GM23338 (cell line): ENCODE measurements around the gene PVRIG.

Experiments
- CREB1 ChIP-seq: fragments of 250-450 bp; sonication (Bioruptor Pico); IDR thresholded peaks from 2 replicates; pipeline ENCODE4 v1.5.0; 2020; ENCODE audit warnings: low read depth, mild to moderate bottlenecking, moderate library complexity
- EZH2 ChIP-seq: fragments of 200-600 bp; sonication (generic); IDR thresholded peaks from one replicate; pipeline ENCODE4 v1.8.0; 2017; ENCODE audit warnings: antibody characterized with exemption, mild to moderate bottlenecking, low read depth; ENCODE audit not compliant: unreplicated experiment
- EZH2phosphoT487 ChIP-seq: fragments of 200-600 bp; sonication (generic); IDR thresholded peaks from one replicate; pipeline ENCODE4 v1.8.1; 2018; ENCODE audit warnings: antibody characterized with exemption; ENCODE audit not compliant: unreplicated experiment
- JUNB ChIP-seq: IDR thresholded peaks from one replicate; pipeline ENCODE4 v1.6.1; 2016; ENCODE audit warnings: antibody characterized with exemption; ENCODE audit not compliant: unreplicated experiment
- POLR2AphosphoS5 ChIP-seq: IDR thresholded peaks from 2 replicates; pipeline ENCODE4 v1.6.1; 2016; ENCODE audit warnings: antibody characterized with exemption, low read depth
- REST ChIP-seq: IDR thresholded peaks from one replicate; pipeline ENCODE4 v1.6.1; 2018; ENCODE audit warnings: antibody characterized with exemption; ENCODE audit not compliant: unreplicated experiment
- ZNF114 ChIP-seq: fragments of 250-450 bp; sonication (Bioruptor Pico); IDR thresholded peaks from 2 replicates; pipeline ENCODE4 v1.5.0; 2020; ENCODE audit warnings: mild to moderate bottlenecking, moderate library complexity
- ZNF331 ChIP-seq: fragments of 250-450 bp; sonication (Bioruptor Pico); IDR thresholded peaks from 2 replicates; pipeline ENCODE4 v1.5.0; 2020; ENCODE audit warnings: low read depth, mild to moderate bottlenecking, moderate library complexity
- TF ChIP-seq, protein P1 (sequence below), 2 experiments: fragments of 200-600 bp in 1 of 2; sonication (generic) in 1 of 2; conservative IDR thresholded peaks; 2 replicates each; pipeline versions ENCODE4 v1.5.1 to v1.6.1; 2016 to 2017; ENCODE audit warnings: antibody characterized with exemption in 2 of 2, low read depth in 2 of 2, mild to moderate bottlenecking in 2 of 2, moderate library complexity in 1 of 2

DNA sequence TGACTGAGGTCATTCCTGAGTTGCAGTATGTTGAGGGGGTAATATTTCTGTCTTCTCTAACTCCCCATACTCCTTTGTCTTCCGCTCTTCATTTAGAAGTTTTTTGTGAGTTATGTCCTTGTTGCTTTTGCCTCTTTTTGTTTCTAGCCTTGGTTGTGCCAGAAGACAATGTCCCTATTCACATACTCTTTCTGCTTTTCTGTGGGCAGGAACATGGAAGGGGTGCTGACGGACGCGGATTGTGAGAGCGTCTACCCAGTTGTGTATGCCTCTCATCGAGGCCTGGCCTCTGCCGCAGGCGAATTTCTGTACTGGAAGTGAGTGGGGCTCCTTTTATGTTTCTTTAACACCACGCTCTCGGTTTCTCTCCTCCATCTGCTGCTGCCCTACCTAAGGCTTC lies 21.5 kb upstream of the PVRIG start:
- no peak for TF ChIP-seq EZH2
- TF ChIP-seq, protein P1, sequence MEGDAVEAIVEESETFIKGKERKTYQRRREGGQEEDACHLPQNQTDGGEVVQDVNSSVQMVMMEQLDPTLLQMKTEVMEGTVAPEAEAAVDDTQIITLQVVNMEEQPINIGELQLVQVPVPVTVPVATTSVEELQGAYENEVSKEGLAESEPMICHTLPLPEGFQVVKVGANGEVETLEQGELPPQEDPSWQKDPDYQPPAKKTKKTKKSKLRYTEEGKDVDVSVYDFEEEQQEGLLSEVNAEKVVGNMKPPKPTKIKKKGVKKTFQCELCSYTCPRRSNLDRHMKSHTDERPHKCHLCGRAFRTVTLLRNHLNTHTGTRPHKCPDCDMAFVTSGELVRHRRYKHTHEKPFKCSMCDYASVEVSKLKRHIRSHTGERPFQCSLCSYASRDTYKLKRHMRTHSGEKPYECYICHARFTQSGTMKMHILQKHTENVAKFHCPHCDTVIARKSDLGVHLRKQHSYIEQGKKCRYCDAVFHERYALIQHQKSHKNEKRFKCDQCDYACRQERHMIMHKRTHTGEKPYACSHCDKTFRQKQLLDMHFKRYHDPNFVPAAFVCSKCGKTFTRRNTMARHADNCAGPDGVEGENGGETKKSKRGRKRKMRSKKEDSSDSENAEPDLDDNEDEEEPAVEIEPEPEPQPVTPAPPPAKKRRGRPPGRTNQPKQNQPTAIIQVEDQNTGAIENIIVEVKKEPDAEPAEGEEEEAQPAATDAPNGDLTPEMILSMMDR (conservative IDR thresholded peaks at IDR 0.05; ENCODE audit: low read depth in 2 of 2), result no peak
- no peak for TF ChIP-seq EZH2phosphoT487
- no peak for TF ChIP-seq POLR2AphosphoS5
- no peak for TF ChIP-seq CREB1 (CRISPR knock-in tag)
- no peak for TF ChIP-seq REST
- TF ChIP-seq ZNF331 (CRISPR knock-in tag), result no peak
- TF ChIP-seq ZNF114, result no peak
- no peak for TF ChIP-seq JUNB
